Smooth muscle cell (in vitro differentiated cells): ENCODE measurements around the gene HTR3A. TPM values are rescaled to one million over a fixed set of nuclear protein-coding genes. Genes with fewer than 3 reads are reported as not detected.

Experiments used
- DNase-seq: peaks from one replicate; lab custom pipeline; 2025; ENCODE audit not compliant: unreplicated experiment; lab: John Stamatoyannopoulos, UW
- H2AFZ ChIP-seq: fragments of 200-600 bp; sonication (generic); 2 replicates; pipeline ENCODE4 v1.6.0; 2016; ENCODE audit warnings: antibody characterized with exemption, low read depth, mild to moderate bottlenecking
- H3F3A ChIP-seq: fragments of 200-600 bp; sonication (generic); 2 replicates; pipeline ENCODE4 v1.6.0; 2017; ENCODE audit warnings: antibody characterized with exemption, low read depth
- H3K27ac ChIP-seq: fragments of 200-600 bp; sonication (generic); 2 replicates; pipeline ENCODE4 v1.5.1; 2016; ENCODE audit warnings: low read depth, mild to moderate bottlenecking
- H3K27me3 ChIP-seq: fragments of 200-600 bp; sonication (generic); 2 replicates; pipeline ENCODE4 v1.6.1; 2016; ENCODE audit warnings: low read depth, mild to moderate bottlenecking
- H3K36me3 ChIP-seq: fragments of 200-600 bp; sonication (generic); 2 replicates; pipeline ENCODE4 v1.5.1; 2016; ENCODE audit warnings: low read depth
- H3K4me1 ChIP-seq: fragments of 200-600 bp; sonication (generic); 2 replicates; pipeline ENCODE4 v1.5.1; 2016; ENCODE audit warnings: low read depth
- H3K4me2 ChIP-seq: fragments of 200-600 bp; sonication (generic); 2 replicates; pipeline ENCODE4 v1.6.0; 2016; ENCODE audit warnings: mild to moderate bottlenecking
- H3K4me3 ChIP-seq: fragments of 200-600 bp; sonication (generic); 2 replicates; pipeline ENCODE4 v1.5.1; 2016; ENCODE audit warnings: mild to moderate bottlenecking
- H3K79me2 ChIP-seq: fragments of 200-600 bp; sonication (generic); 2 replicates; pipeline ENCODE4 v1.6.0; 2016; ENCODE audit warnings: low read depth, mild to moderate bottlenecking
- H3K9ac ChIP-seq: fragments of 200-600 bp; sonication (generic); 2 replicates; pipeline ENCODE4 v1.6.0; 2016; ENCODE audit warnings: low read depth
- H3K9me3 ChIP-seq: fragments of 200-600 bp; sonication (generic); replicated peaks from 2 replicates; pipeline ENCODE4 v1.5.1; 2016; ENCODE audit warnings: low read depth
- H4K20me1 ChIP-seq: fragments of 200-600 bp; sonication (generic); 2 replicates; pipeline ENCODE4 v1.6.0; 2016; ENCODE audit warnings: low read depth
- WGBS: methylation state at CpG from one replicate; pipeline ENCODE4 v1.1.7; 2016; ENCODE audit warnings: low lambda C conversion rate; 5-methylcytosine and 5-hydroxymethylcytosine counted together
- polyA plus RNA-seq: library from polyadenylated mRNA; unstranded; fragments of >200 nt; fragmentation: Nextera tagmentation; extraction: Ambion mirVana; gene quantifications from 2 replicates; pipeline ENCODE4 v1.2.1, GENCODE V29; 2016
- total RNA-seq: library from RNA; depleted of rRNA; stranded (reverse); fragments of >200 nt; gene quantifications from 2 replicates; pipeline ENCODE4 v1.2.3, GENCODE V29; 2014
- TF ChIP-seq, protein P1 (sequence below): fragments of 200-600 bp; sonication (generic); IDR thresholded peaks from 2 replicates; pipeline ENCODE4 v1.5.1; 2017; ENCODE audit warnings: borderline replicate concordance, mild to moderate bottlenecking, antibody characterized with exemption; ENCODE audit not compliant: insufficient read depth, poor library complexity, severe bottlenecking

HTR3A gene
- total and polyA plus RNA-seq, 2 experiments from 2014 or later: not detected

DNA sequence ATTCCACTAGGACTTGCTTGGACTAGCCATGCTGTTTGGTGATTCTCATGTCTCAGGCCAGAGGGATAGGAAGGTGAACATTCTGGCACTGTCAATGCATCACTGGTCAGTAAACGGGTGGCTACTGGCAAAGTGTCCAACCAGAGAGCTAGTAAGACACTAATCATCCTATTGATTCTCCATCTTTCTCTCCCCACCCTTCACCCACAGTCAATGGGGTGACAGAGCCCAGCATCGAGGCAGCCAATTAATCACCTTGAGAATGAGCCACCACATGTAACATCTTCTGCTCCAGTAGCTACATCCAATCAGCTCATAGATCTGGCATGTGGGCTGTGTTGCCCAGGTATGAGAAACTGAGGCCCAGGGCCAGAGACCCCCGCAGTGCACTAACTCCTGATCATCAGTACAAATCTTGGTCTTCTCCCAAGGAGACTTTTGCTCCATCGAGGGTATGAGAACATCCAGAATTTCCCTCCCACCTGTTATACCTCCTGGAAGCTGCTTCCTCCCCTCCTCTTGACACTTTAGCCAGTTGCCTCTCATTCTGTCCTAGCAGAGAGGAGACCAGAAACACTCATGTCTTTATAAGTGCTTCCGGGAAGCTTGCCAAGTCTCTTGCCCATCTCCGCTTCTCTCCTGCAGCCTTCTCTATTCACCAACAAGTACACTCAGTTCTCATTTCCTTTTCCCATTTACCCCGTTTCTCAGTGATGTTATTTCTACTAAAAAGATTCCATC lies 17.0 kb downstream of the HTR3A start:
- H3K4me1 ChIP-seq: peaks cover 8% of the 10 kb centered on the region
- H2AFZ ChIP-seq: no peak overlapping the region
- H3K4me3 ChIP-seq: no peak overlapping the region
- no peaks in the 10 kb centered on the region for H3F3A ChIP-seq
- no peaks in the 10 kb centered on the region for H3K36me3 ChIP-seq
- H3K27me3 ChIP-seq: peaks cover 52% of the 10 kb centered on the region
- H3K9ac ChIP-seq: no peak overlapping the region
- DNase-seq: no peak
- no peak overlapping the region for H3K27ac ChIP-seq
- H3K9me3 ChIP-seq: no peaks in the 10 kb centered on the region
- H3K4me2 ChIP-seq: no peak overlapping the region
- no peaks in the 10 kb centered on the region for H3K79me2 ChIP-seq
- TF ChIP-seq, protein P1, sequence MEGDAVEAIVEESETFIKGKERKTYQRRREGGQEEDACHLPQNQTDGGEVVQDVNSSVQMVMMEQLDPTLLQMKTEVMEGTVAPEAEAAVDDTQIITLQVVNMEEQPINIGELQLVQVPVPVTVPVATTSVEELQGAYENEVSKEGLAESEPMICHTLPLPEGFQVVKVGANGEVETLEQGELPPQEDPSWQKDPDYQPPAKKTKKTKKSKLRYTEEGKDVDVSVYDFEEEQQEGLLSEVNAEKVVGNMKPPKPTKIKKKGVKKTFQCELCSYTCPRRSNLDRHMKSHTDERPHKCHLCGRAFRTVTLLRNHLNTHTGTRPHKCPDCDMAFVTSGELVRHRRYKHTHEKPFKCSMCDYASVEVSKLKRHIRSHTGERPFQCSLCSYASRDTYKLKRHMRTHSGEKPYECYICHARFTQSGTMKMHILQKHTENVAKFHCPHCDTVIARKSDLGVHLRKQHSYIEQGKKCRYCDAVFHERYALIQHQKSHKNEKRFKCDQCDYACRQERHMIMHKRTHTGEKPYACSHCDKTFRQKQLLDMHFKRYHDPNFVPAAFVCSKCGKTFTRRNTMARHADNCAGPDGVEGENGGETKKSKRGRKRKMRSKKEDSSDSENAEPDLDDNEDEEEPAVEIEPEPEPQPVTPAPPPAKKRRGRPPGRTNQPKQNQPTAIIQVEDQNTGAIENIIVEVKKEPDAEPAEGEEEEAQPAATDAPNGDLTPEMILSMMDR: no peak
- no peaks in the 10 kb centered on the region for H4K20me1 ChIP-seq
- 78% methylated on average over 7 of the region's 7 CpGs for WGBS

DNA sequence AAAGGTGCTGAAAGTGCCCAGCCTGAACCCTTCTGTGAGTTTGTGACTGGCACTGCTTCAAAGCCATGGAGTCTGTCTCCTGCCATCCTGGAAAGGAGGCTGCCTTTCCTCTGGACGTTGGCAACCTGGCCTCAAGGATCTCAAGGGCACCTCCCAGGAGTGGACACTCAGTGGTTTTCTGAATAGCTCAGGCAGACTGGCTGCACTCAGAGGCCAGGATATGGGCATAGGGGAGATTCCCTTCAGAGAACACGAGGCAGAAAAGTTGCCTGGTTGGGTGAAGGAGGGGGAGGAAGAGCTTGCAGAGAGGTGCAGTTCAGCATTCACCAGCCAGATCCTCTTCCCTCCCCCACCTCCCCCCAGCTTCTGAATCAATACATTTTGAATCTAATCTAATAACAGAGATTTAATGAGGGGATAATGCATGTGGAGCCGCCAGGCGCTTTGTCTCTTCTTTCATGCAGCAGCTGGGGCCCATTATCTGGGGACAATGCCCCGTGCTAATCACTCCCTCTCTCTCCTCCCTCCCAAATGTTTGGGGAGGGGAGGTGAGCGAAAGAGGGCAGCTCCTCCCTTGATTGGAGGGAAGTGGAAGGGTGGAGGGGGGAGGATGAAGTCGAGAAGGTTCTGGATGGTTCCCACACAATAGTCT lies 17.7 kb downstream of the HTR3A start:
- H3K27me3 ChIP-seq: peaks cover 56% of the 10 kb centered on the region
- WGBS: 37% methylated on average over 7 of the region's 7 CpGs
- H2AFZ ChIP-seq: no peak overlapping the region
- no peak overlapping the region for H3K9ac ChIP-seq
- no peak overlapping the region for H3K27ac ChIP-seq
- no peak overlapping the region for H3K4me3 ChIP-seq
- no peaks in the 10 kb centered on the region for H3K36me3 ChIP-seq
- H3F3A ChIP-seq: no peaks in the 10 kb centered on the region
- H3K9me3 ChIP-seq: no peaks in the 10 kb centered on the region
- H3K79me2 ChIP-seq: no peaks in the 10 kb centered on the region
- TF ChIP-seq, protein P1: no peak
- no peak overlapping the region for H3K4me2 ChIP-seq
- H3K4me1 ChIP-seq: peaks cover 8% of the 10 kb centered on the region
- DNase-seq: no peak
- H4K20me1 ChIP-seq: no peaks in the 10 kb centered on the region

DNA sequence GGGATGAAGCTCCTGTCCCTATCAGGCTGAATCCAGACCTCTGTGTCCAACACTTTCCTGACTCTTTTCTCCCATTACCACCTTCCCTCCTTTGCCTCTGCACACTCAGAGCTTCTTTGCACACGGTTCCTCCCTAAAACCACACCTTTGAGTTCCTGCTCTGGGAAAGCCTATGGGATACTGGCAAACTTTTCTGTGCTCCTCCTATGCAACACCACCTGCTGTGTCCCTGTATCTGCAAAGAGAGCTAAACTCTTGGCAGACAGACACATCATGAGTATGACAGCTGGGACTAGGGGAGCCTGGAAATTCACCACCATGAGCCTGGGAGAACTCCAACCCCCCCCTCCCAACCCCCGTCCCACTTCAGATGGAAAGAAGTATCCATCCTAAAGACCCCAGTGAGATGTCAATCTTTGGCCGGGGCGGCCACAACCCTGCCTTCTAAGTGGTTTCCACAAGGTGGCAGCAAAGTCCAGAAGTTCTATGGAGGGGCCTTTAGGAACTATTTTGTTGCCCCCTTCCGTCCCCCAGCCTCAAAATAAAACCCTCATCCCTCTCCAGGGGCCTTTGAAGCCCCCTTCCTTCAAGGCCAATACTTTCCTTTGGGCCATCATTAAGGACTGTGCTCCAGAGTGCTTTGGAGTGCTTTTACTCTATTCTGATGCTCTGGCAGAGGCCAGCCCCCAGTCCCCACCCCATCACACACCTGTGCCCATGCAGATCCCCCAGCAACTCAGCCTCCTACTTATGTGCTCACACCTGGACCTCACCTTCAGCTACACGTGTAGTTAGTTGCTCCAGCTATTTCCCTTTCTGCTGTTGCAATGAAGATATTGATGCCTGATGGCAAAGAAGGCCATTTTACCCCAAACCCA lies 19.4 kb downstream of the HTR3A start:
- 10% methylated on average over 4 of the region's 6 CpGs for WGBS
- H4K20me1 ChIP-seq: no peaks in the 10 kb centered on the region
- peaks cover 60% of the 10 kb centered on the region for H3K27me3 ChIP-seq
- H3F3A ChIP-seq: no peaks in the 10 kb centered on the region
- no peak for DNase-seq
- H3K9ac ChIP-seq: no peak overlapping the region
- H3K4me3 ChIP-seq: no peak overlapping the region
- no peaks in the 10 kb centered on the region for H3K9me3 ChIP-seq
- H3K36me3 ChIP-seq: no peaks in the 10 kb centered on the region
- H3K27ac ChIP-seq: no peak overlapping the region
- no peak overlapping the region for H3K4me2 ChIP-seq
- H2AFZ ChIP-seq: no peak overlapping the region
- H3K79me2 ChIP-seq: no peaks in the 10 kb centered on the region
- TF ChIP-seq, protein P1: peak; percentile 74
- H3K4me1 ChIP-seq: peaks cover 8% of the 10 kb centered on the region
